Keratinocyte (primary cell): Measurements from ENCODE around the gene CNPY2. TPM values are rescaled to one million over a fixed set of nuclear protein-coding genes. Genes with fewer than 3 reads are reported as not detected.

Experiments used
- DNase-seq: peaks from one replicate; pipeline ENCODE4 v3.0.0-alpha.2; 2011; ENCODE audit warnings: low read depth, missing footprints, low spot score
- FAIRE-seq: peaks from 2 replicates; lab custom pipeline; 2011; peaks lifted over from hg19 to GRCh38; lab: Jason Lieb, UNC
- H2AFZ ChIP-seq: 2 replicates; pipeline ENCODE4 v1.6.0; 2012; ENCODE audit warnings: low read length, control low read depth, inconsistent platforms; ENCODE audit not compliant: control insufficient read depth
- H3K27ac ChIP-seq: 2 replicates; pipeline ENCODE4 v1.5.1; 2011; ENCODE audit warnings: low read length; ENCODE audit not compliant: control insufficient read depth, insufficient read depth
- H3K27me3 ChIP-seq: 3 replicates; pipeline ENCODE4 v1.6.0; 2011; ENCODE audit warnings: low read length; ENCODE audit not compliant: control insufficient read depth, insufficient read depth; ENCODE audit errors: extremely low read depth
- H3K36me3 ChIP-seq, 2 experiments: 2 replicates in 1 of 2; 3 replicates in 1 of 2; pipeline ENCODE4 v1.5.1; 2011; ENCODE audit warnings: low read length in 2 of 2, mild to moderate bottlenecking in 1 of 2; ENCODE audit not compliant: control insufficient read depth in 2 of 2, insufficient read depth in 2 of 2; ENCODE audit errors: extremely low read depth in 1 of 2
- H3K4me1 ChIP-seq: 3 replicates; pipeline ENCODE4 v1.5.1; 2011; ENCODE audit warnings: low read length; ENCODE audit not compliant: control insufficient read depth, insufficient read depth; ENCODE audit errors: extremely low read depth
- H3K4me2 ChIP-seq: 3 replicates; pipeline ENCODE4 v1.6.0; 2011; ENCODE audit warnings: low read depth, low read length; ENCODE audit not compliant: control insufficient read depth, insufficient read depth; ENCODE audit errors: extremely low read depth
- H3K4me3 ChIP-seq, 3 experiments: fragments of 200-600 bp in 1 of 3; sonication (generic) in 1 of 3; 2 replicates in 2 of 3; 3 replicates in 1 of 3; pipeline ENCODE4 v1.5.1; 2011 to 2016; ENCODE audit warnings: low read length in 3 of 3, mild to moderate bottlenecking in 3 of 3, control low read depth in 2 of 3, inconsistent platforms in 1 of 3, low read depth in 1 of 3, mixed read lengths in 1 of 3, mixed run types in 1 of 3, moderate library complexity in 1 of 3; ENCODE audit not compliant: control insufficient read depth in 2 of 3, insufficient read depth in 2 of 3; ENCODE audit errors: extremely low read depth in 1 of 3
- H3K79me2 ChIP-seq: 2 replicates; pipeline ENCODE4 v1.6.0; 2012; ENCODE audit warnings: low read length; ENCODE audit not compliant: control insufficient read depth, insufficient read depth
- H3K9ac ChIP-seq: 3 replicates; pipeline ENCODE4 v1.6.0; 2011; ENCODE audit warnings: low read length; ENCODE audit not compliant: control insufficient read depth, insufficient read depth; ENCODE audit errors: extremely low read depth
- H3K9me1 ChIP-seq: 3 replicates; pipeline ENCODE4 v1.6.0; 2011; ENCODE audit warnings: low read length; ENCODE audit not compliant: control insufficient read depth, insufficient read depth; ENCODE audit errors: extremely low read depth
- H3K9me3 ChIP-seq: 2 replicates; pipeline ENCODE4 v1.5.1; 2012; ENCODE audit warnings: low read depth, low read length; ENCODE audit not compliant: control insufficient read depth
- H4K20me1 ChIP-seq: 3 replicates; pipeline ENCODE4 v1.6.0; 2011; ENCODE audit warnings: low read length; ENCODE audit not compliant: control insufficient read depth, insufficient read depth; ENCODE audit errors: extremely low read depth
- CTCF ChIP-seq, 3 experiments: IDR thresholded peaks in 1 of 3; conservative IDR thresholded peaks in 1 of 3; optimal IDR thresholded peaks in 1 of 3; 2 replicates in 2 of 3; 3 replicates in 1 of 3; pipeline versions ENCODE3 to v1.5.1; 2011; ENCODE audit warnings: low read length in 3 of 3, mild to moderate bottlenecking in 3 of 3, moderate library complexity in 2 of 3, control low read depth in 1 of 3, inconsistent platforms in 1 of 3; ENCODE audit not compliant: insufficient read depth in 2 of 3; ENCODE audit errors: extremely low read depth in 1 of 3
- EZH2 ChIP-seq: IDR thresholded peaks from one replicate; pipeline ENCODE4 v1.6.1; 2012; ENCODE audit warnings: inconsistent platforms, mild to moderate bottlenecking, low read length, moderate library complexity
- dilution Hi-C: fragments of 300-500 bp; cut with MboI; formaldehyde crosslinking; loops from one replicate; pipeline ENCODE4 v1.7.0; 2020; ENCODE audit warnings: low sequenced_read_pairs; ENCODE audit not compliant: extremely low pct_ligation_motif_present
- polyA plus RNA-seq, 5 experiments: library from polyadenylated mRNA; depleted of rRNA in 3 of 5; stranded (reverse) in 3 of 5; stranded (forward) in 1 of 5; unstranded in 1 of 5; fragments of >200 nt; gene quantifications; 1 replicate in 1 of 5; 2 replicates in 3 of 5; 3 replicates in 1 of 5; pipeline versions ENCODE4 v1.2.1 to v1.2.3, GENCODE V29; 2011 to 2012; ENCODE audit warnings: missing spikeins in 2 of 5, low read depth in 1 of 5, low replicate concordance in 1 of 5

CNPY2 gene
- polyA plus RNA-seq, 1 donor (not counting 4 experiments of a cell fraction or from before 2014, with no cell fraction given), result 162 TPM

- H3K27ac ChIP-seq, result no peak overlapping the region
- H2AFZ ChIP-seq, result no peak overlapping the region
- no peak for FAIRE-seq
- no peak for TF ChIP-seq CTCF (optimal IDR thresholded peaks at IDR 0.05 in 1 of 3, IDR thresholded peaks at IDR 0.05 in 1 of 3, conservative IDR thresholded peaks at IDR 0.05 in 1 of 3; ENCODE audit: extremely low read depth in 1 of 3, insufficient read depth in 2 of 3, low read length in 3 of 3)
- TF ChIP-seq EZH2, result no peak
- H4K20me1 ChIP-seq, result no peaks in the 10 kb centered on the region
- no peak overlapping the region for H3K9ac ChIP-seq
- dilution Hi-C loops, result no loop called here
- H3K9me3 ChIP-seq, result no peaks in the 10 kb centered on the region
- no peak overlapping the region for H3K4me2 ChIP-seq
- DNase-seq, result no peak
- H3K27me3 ChIP-seq, result no peaks in the 10 kb centered on the region
- H3K4me1 ChIP-seq, result no peaks in the 10 kb centered on the region
- H3K9me1 ChIP-seq, result no peaks in the 10 kb centered on the region
- no peak overlapping the region for H3K4me3 ChIP-seq
- H3K36me3 ChIP-seq, result peaks cover 29 to 42% of the 10 kb centered on the region in 2 experiments
- H3K79me2 ChIP-seq, result peaks cover 3% of the 10 kb centered on the region
Observed at GRCh38 chr12:56282579-56282978, 33.2 kb downstream of the CNPY2 start.

- Histone ChIP-seq H3K4me2 (no peak overlapping the region), H3K4me3 (no peak overlapping the region), H3K9ac (no peak overlapping the region), H3K4me1 (no peaks in the 10 kb centered on the region), H3K27me3 (no peaks in the 10 kb centered on the region), H4K20me1 (no peaks in the 10 kb centered on the region), H3K9me1 (no peaks in the 10 kb centered on the region), H3K9me3 (no peaks in the 10 kb centered on the region), H3K27ac (no peak overlapping the region), H3K79me2 (peaks cover 3% of the 10 kb centered on the region), H2AFZ (no peak overlapping the region), H3K36me3 (peaks cover 29 to 45% of the 10 kb centered on the region in 2 experiments)
- TF ChIP-seq CTCF (optimal IDR thresholded peaks at IDR 0.05 in 1 of 3, IDR thresholded peaks at IDR 0.05 in 1 of 3, conservative IDR thresholded peaks at IDR 0.05 in 1 of 3; ENCODE audit: extremely low read depth in 1 of 3, insufficient read depth in 2 of 3, low read length in 3 of 3), result no peak
- TF ChIP-seq EZH2, result no peak
- no peak for DNase-seq
- dilution Hi-C loops, result no loop called here
- FAIRE-seq, result no peak
Observed at GRCh38 chr12:56282030-56282429, 33.8 kb downstream of the CNPY2 start.
